Measurements from ENCODE around the gene RSU1.

The RSU1 gene

GRCh38 chr10:16570731-16571130 is 246.5 kb downstream of the RSU1 start:
- Histone ChIP-seq H3K27me3 (ENCODE audit: low read depth, low read length) (no peaks in the 10 kb centered on the region), H3K4me2 (ENCODE audit: low read length) (peak overlapping the region; percentile 70), H2AFZ (ENCODE audit: low read depth, low read length) (no peak overlapping the region), H3K36me3 (replicated peaks; ENCODE audit: low read depth, low read length) (no peaks in the 10 kb centered on the region), H3K27ac (ENCODE audit: low read length) (peak overlapping the region; percentile 82), H3K4me1 (ENCODE audit: low read length) (peaks cover 33% of the 10 kb centered on the region), H3K4me3 (ENCODE audit: low read length) (peak overlapping the region; percentile 49), H4K20me1 (ENCODE audit: insufficient read depth, low read length) (no peaks in the 10 kb centered on the region), H3K9me3 (ENCODE audit: insufficient read depth, low read length) (no peaks in the 10 kb centered on the region), H3K79me2 (ENCODE audit: low read length) (no peaks in the 10 kb centered on the region), H3K9ac (ENCODE audit: low read length) (0 out of 2 replicates have a peak overlapping the region, but pooled peaks have one; percentile 17)
- TF ChIP-seq, protein P1, sequence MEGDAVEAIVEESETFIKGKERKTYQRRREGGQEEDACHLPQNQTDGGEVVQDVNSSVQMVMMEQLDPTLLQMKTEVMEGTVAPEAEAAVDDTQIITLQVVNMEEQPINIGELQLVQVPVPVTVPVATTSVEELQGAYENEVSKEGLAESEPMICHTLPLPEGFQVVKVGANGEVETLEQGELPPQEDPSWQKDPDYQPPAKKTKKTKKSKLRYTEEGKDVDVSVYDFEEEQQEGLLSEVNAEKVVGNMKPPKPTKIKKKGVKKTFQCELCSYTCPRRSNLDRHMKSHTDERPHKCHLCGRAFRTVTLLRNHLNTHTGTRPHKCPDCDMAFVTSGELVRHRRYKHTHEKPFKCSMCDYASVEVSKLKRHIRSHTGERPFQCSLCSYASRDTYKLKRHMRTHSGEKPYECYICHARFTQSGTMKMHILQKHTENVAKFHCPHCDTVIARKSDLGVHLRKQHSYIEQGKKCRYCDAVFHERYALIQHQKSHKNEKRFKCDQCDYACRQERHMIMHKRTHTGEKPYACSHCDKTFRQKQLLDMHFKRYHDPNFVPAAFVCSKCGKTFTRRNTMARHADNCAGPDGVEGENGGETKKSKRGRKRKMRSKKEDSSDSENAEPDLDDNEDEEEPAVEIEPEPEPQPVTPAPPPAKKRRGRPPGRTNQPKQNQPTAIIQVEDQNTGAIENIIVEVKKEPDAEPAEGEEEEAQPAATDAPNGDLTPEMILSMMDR (IDR thresholded peaks at IDR 0.05; ENCODE audit: low read depth, low read length) = no peak
- no peak for TF ChIP-seq EZH2phosphoT487 (IDR thresholded peaks at IDR 0.05; ENCODE audit: low read depth)

DNA sequence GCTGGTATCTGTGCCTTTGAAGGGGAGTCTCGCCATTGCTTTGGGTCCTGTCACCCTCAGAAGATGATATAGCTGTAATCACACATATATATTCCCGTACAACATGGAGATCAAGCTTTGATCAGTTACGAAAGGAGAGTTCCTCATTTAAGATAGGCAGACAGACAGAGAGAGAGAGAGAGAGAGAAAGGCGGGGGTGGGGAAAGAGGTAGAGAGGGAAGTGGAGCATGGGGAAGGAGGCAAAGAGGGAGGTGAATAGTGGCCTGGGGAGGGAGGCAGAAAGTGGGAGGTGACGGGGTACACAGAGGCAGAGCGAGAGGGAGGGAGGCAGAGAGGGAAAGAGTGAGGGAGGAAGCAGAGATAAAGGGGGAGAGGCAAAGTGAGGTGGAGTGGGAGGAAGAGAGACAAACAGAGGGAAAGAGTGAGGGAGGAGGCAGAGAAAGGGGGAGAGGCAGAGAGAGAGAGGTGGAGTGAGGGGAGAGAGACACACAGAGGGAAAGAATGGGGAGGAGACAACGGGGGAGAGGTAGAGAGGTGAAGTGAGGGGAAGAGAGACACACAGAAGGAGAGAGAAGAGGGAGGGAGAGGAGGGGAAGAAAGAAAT is 250.9 kb downstream of the RSU1 start:
- H4K20me1 ChIP-seq (ENCODE audit: insufficient read depth, low read length) = no peaks in the 10 kb centered on the region
- peaks cover 32% of the 10 kb centered on the region for H3K4me1 ChIP-seq (ENCODE audit: low read length)
- peak overlapping the region; percentile 60; the same call in 1 of the 2 replicates for H2AFZ ChIP-seq (ENCODE audit: low read depth, low read length)
- no peaks in the 10 kb centered on the region for H3K27me3 ChIP-seq (ENCODE audit: low read depth, low read length)
- TF ChIP-seq, protein P1 (IDR thresholded peaks at IDR 0.05; ENCODE audit: low read depth, low read length) = no peak
- TF ChIP-seq EZH2phosphoT487 (IDR thresholded peaks at IDR 0.05; ENCODE audit: low read depth) = no peak
- H3K27ac ChIP-seq (ENCODE audit: low read length) = no peak overlapping the region
- no peaks in the 10 kb centered on the region for H3K79me2 ChIP-seq (ENCODE audit: low read length)
- peak overlapping the region; percentile 68 for H3K4me2 ChIP-seq (ENCODE audit: low read length)
- H3K9me3 ChIP-seq (ENCODE audit: insufficient read depth, low read length) = no peaks in the 10 kb centered on the region
- H3K4me3 ChIP-seq (ENCODE audit: low read length) = peak overlapping the region; percentile 60
- H3K36me3 ChIP-seq (replicated peaks; ENCODE audit: low read depth, low read length) = no peaks in the 10 kb centered on the region
- peak overlapping the region; percentile 37; the same call in 1 of the 2 replicates for H3K9ac ChIP-seq (ENCODE audit: low read length)

- H3K27me3 ChIP-seq (ENCODE audit: low read depth, low read length) = no peaks in the 10 kb centered on the region
- H3K4me1 ChIP-seq (ENCODE audit: low read length) = peaks cover 25% of the 10 kb centered on the region
- H3K36me3 ChIP-seq (replicated peaks; ENCODE audit: low read depth, low read length) = no peaks in the 10 kb centered on the region
- H3K79me2 ChIP-seq (ENCODE audit: low read length) = no peaks in the 10 kb centered on the region
- no peaks in the 10 kb centered on the region for H3K9me3 ChIP-seq (ENCODE audit: insufficient read depth, low read length)
- no peaks in the 10 kb centered on the region for H4K20me1 ChIP-seq (ENCODE audit: insufficient read depth, low read length)
- no peak overlapping the region for H3K4me3 ChIP-seq (ENCODE audit: low read length)
- H3K9ac ChIP-seq (ENCODE audit: low read length) = no peak overlapping the region
- H3K4me2 ChIP-seq (ENCODE audit: low read length) = 0 out of 2 replicates have a peak overlapping the region, but pooled peaks have one; percentile 68
- H3K27ac ChIP-seq (ENCODE audit: low read length) = no peak overlapping the region
- peak overlapping the region; percentile 60; the same call in 1 of the 2 replicates for H2AFZ ChIP-seq (ENCODE audit: low read depth, low read length)
- TF ChIP-seq, protein P1 (IDR thresholded peaks at IDR 0.05; ENCODE audit: low read depth, low read length) = no peak
- TF ChIP-seq EZH2phosphoT487 (IDR thresholded peaks at IDR 0.05; ENCODE audit: low read depth) = no peak
These were observed 251.6 kb downstream of the RSU1 start for GRCh38 chr10:16565604-16566003.

DNA sequence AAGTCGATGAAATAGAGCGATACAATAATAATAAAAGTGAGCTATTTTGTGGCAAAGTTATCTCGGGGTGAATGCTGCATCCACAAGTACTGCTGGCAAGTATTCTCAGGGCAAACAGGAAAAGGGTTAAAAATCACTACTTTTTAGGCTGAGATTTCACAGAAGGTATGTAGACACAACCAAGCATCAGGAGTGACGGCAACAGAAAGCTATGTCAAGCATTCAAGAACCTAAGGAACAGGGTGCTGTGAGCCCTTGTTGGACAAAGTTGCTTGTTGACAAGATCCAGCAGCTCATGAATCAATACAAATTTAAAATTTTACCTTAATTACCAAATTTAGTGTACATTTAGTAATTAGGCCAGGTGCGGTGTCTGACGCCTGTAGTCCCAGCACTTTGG is 254.3 kb downstream of the RSU1 start:
- no peak overlapping the region for H3K9ac ChIP-seq (ENCODE audit: low read length)
- no peak overlapping the region for H2AFZ ChIP-seq (ENCODE audit: low read depth, low read length)
- no peak overlapping the region for H3K4me2 ChIP-seq (ENCODE audit: low read length)
- H3K36me3 ChIP-seq (replicated peaks; ENCODE audit: low read depth, low read length) = no peaks in the 10 kb centered on the region
- H3K4me1 ChIP-seq (ENCODE audit: low read length) = peaks cover 17% of the 10 kb centered on the region
- H3K27ac ChIP-seq (ENCODE audit: low read length) = no peak overlapping the region
- TF ChIP-seq, protein P1 (IDR thresholded peaks at IDR 0.05; ENCODE audit: low read depth, low read length) = no peak
- TF ChIP-seq EZH2phosphoT487 (IDR thresholded peaks at IDR 0.05; ENCODE audit: low read depth) = no peak
- no peaks in the 10 kb centered on the region for H3K9me3 ChIP-seq (ENCODE audit: insufficient read depth, low read length)
- H3K79me2 ChIP-seq (ENCODE audit: low read length) = no peaks in the 10 kb centered on the region
- no peak overlapping the region for H3K4me3 ChIP-seq (ENCODE audit: low read length)
- no peaks in the 10 kb centered on the region for H4K20me1 ChIP-seq (ENCODE audit: insufficient read depth, low read length)
- H3K27me3 ChIP-seq (ENCODE audit: low read depth, low read length) = no peaks in the 10 kb centered on the region
